Keratinocyte (primary cell): ENCODE results near the gene MORC4. TPM values are rescaled to one million over a fixed set of nuclear protein-coding genes. Genes with fewer than 3 reads are reported as not detected.

Source experiments
- DNase-seq: peaks from one replicate; pipeline ENCODE4 v3.0.0-alpha.2; 2011; ENCODE audit warnings: low read depth, missing footprints, low spot score
- FAIRE-seq: peaks from 2 replicates; lab custom pipeline; 2011; peaks lifted over from hg19 to GRCh38; lab: Jason Lieb, UNC
- H2AFZ ChIP-seq: 2 replicates; pipeline ENCODE4 v1.6.0; 2012; ENCODE audit warnings: low read length, control low read depth, inconsistent platforms; ENCODE audit not compliant: control insufficient read depth
- H3K27ac ChIP-seq: 2 replicates; pipeline ENCODE4 v1.5.1; 2011; ENCODE audit warnings: low read length; ENCODE audit not compliant: control insufficient read depth, insufficient read depth
- H3K27me3 ChIP-seq: 3 replicates; pipeline ENCODE4 v1.6.0; 2011; ENCODE audit warnings: low read length; ENCODE audit not compliant: control insufficient read depth, insufficient read depth; ENCODE audit errors: extremely low read depth
- H3K36me3 ChIP-seq, 2 experiments: 2 replicates in 1 of 2; 3 replicates in 1 of 2; pipeline ENCODE4 v1.5.1; 2011; ENCODE audit warnings: low read length in 2 of 2, mild to moderate bottlenecking in 1 of 2; ENCODE audit not compliant: control insufficient read depth in 2 of 2, insufficient read depth in 2 of 2; ENCODE audit errors: extremely low read depth in 1 of 2
- H3K4me1 ChIP-seq: 3 replicates; pipeline ENCODE4 v1.5.1; 2011; ENCODE audit warnings: low read length; ENCODE audit not compliant: control insufficient read depth, insufficient read depth; ENCODE audit errors: extremely low read depth
- H3K4me2 ChIP-seq: 3 replicates; pipeline ENCODE4 v1.6.0; 2011; ENCODE audit warnings: low read depth, low read length; ENCODE audit not compliant: control insufficient read depth, insufficient read depth; ENCODE audit errors: extremely low read depth
- H3K4me3 ChIP-seq, 3 experiments: fragments of 200-600 bp in 1 of 3; sonication (generic) in 1 of 3; 2 replicates in 2 of 3; 3 replicates in 1 of 3; pipeline ENCODE4 v1.5.1; 2011 to 2016; ENCODE audit warnings: low read length in 3 of 3, mild to moderate bottlenecking in 3 of 3, control low read depth in 2 of 3, inconsistent platforms in 1 of 3, low read depth in 1 of 3, mixed read lengths in 1 of 3, mixed run types in 1 of 3, moderate library complexity in 1 of 3; ENCODE audit not compliant: control insufficient read depth in 2 of 3, insufficient read depth in 2 of 3; ENCODE audit errors: extremely low read depth in 1 of 3
- H3K79me2 ChIP-seq: 2 replicates; pipeline ENCODE4 v1.6.0; 2012; ENCODE audit warnings: low read length; ENCODE audit not compliant: control insufficient read depth, insufficient read depth
- H3K9ac ChIP-seq: 3 replicates; pipeline ENCODE4 v1.6.0; 2011; ENCODE audit warnings: low read length; ENCODE audit not compliant: control insufficient read depth, insufficient read depth; ENCODE audit errors: extremely low read depth
- H3K9me1 ChIP-seq: 3 replicates; pipeline ENCODE4 v1.6.0; 2011; ENCODE audit warnings: low read length; ENCODE audit not compliant: control insufficient read depth, insufficient read depth; ENCODE audit errors: extremely low read depth
- H3K9me3 ChIP-seq: 2 replicates; pipeline ENCODE4 v1.5.1; 2012; ENCODE audit warnings: low read depth, low read length; ENCODE audit not compliant: control insufficient read depth
- H4K20me1 ChIP-seq: 3 replicates; pipeline ENCODE4 v1.6.0; 2011; ENCODE audit warnings: low read length; ENCODE audit not compliant: control insufficient read depth, insufficient read depth; ENCODE audit errors: extremely low read depth
- EZH2 ChIP-seq: IDR thresholded peaks from one replicate; pipeline ENCODE4 v1.6.1; 2012; ENCODE audit warnings: inconsistent platforms, mild to moderate bottlenecking, low read length, moderate library complexity
- dilution Hi-C: fragments of 300-500 bp; cut with MboI; formaldehyde crosslinking; loops from one replicate; pipeline ENCODE4 v1.7.0; 2020; ENCODE audit warnings: low sequenced_read_pairs; ENCODE audit not compliant: extremely low pct_ligation_motif_present
- polyA plus RNA-seq, 5 experiments: library from polyadenylated mRNA; depleted of rRNA in 3 of 5; stranded (reverse) in 3 of 5; stranded (forward) in 1 of 5; unstranded in 1 of 5; fragments of >200 nt; gene quantifications; 1 replicate in 1 of 5; 2 replicates in 3 of 5; 3 replicates in 1 of 5; pipeline versions ENCODE4 v1.2.1 to v1.2.3, GENCODE V29; 2011 to 2012; ENCODE audit warnings: missing spikeins in 2 of 5, low read depth in 1 of 5, low replicate concordance in 1 of 5
- TF ChIP-seq, protein P1 (sequence below), 3 experiments: IDR thresholded peaks in 1 of 3; conservative IDR thresholded peaks in 1 of 3; optimal IDR thresholded peaks in 1 of 3; 2 replicates in 2 of 3; 3 replicates in 1 of 3; pipeline versions ENCODE3 to v1.5.1; 2011; ENCODE audit warnings: low read length in 3 of 3, mild to moderate bottlenecking in 3 of 3, moderate library complexity in 2 of 3, control low read depth in 1 of 3, inconsistent platforms in 1 of 3; ENCODE audit not compliant: insufficient read depth in 2 of 3; ENCODE audit errors: extremely low read depth in 1 of 3

The MORC4 gene
- polyA plus RNA-seq, 1 donor (not counting 4 experiments of a cell fraction or from before 2014, with no cell fraction given): 21.0 TPM

- Histone ChIP-seq H3K9ac (no peak overlapping the region), H3K79me2 (no peaks in the 10 kb centered on the region), H3K9me1 (no peaks in the 10 kb centered on the region), H3K36me3 (no peaks in the 10 kb centered on the region), H3K4me2 (no peak overlapping the region), H3K4me1 (no peaks in the 10 kb centered on the region), H3K27ac (no peak overlapping the region), H2AFZ (no peak overlapping the region), H3K4me3 (no peak overlapping the region), H3K9me3 (no peaks in the 10 kb centered on the region), H4K20me1 (no peaks in the 10 kb centered on the region), H3K27me3 (peaks cover 7% of the 10 kb centered on the region)
- DNase-seq (no peak), FAIRE-seq (no peak)
- dilution Hi-C loops: no loop called here
- no peak for TF ChIP-seq EZH2
- TF ChIP-seq, protein P1, sequence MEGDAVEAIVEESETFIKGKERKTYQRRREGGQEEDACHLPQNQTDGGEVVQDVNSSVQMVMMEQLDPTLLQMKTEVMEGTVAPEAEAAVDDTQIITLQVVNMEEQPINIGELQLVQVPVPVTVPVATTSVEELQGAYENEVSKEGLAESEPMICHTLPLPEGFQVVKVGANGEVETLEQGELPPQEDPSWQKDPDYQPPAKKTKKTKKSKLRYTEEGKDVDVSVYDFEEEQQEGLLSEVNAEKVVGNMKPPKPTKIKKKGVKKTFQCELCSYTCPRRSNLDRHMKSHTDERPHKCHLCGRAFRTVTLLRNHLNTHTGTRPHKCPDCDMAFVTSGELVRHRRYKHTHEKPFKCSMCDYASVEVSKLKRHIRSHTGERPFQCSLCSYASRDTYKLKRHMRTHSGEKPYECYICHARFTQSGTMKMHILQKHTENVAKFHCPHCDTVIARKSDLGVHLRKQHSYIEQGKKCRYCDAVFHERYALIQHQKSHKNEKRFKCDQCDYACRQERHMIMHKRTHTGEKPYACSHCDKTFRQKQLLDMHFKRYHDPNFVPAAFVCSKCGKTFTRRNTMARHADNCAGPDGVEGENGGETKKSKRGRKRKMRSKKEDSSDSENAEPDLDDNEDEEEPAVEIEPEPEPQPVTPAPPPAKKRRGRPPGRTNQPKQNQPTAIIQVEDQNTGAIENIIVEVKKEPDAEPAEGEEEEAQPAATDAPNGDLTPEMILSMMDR (optimal IDR thresholded peaks at IDR 0.05 in 1 of 3, IDR thresholded peaks at IDR 0.05 in 1 of 3, conservative IDR thresholded peaks at IDR 0.05 in 1 of 3; ENCODE audit: extremely low read depth in 1 of 3, insufficient read depth in 2 of 3, low read length in 3 of 3): no peak
Observed at GRCh38 chrX:106901781-106902219, 98.2 kb downstream of the MORC4 start.

GRCh38 chrX:106901341-106901740 is 98.7 kb downstream of the MORC4 start:
- no peaks in the 10 kb centered on the region for H3K79me2 ChIP-seq
- H4K20me1 ChIP-seq: no peaks in the 10 kb centered on the region
- DNase-seq (no peak), FAIRE-seq (no peak)
- no peak overlapping the region for H3K27ac ChIP-seq
- peaks cover 7% of the 10 kb centered on the region for H3K27me3 ChIP-seq
- H2AFZ ChIP-seq: no peak overlapping the region
- H3K9me3 ChIP-seq: no peaks in the 10 kb centered on the region
- no peak overlapping the region for H3K4me3 ChIP-seq
- dilution Hi-C loops: no loop called here
- H3K9me1 ChIP-seq: no peaks in the 10 kb centered on the region
- no peaks in the 10 kb centered on the region for H3K36me3 ChIP-seq
- TF ChIP-seq, protein P1 (optimal IDR thresholded peaks at IDR 0.05 in 1 of 3, IDR thresholded peaks at IDR 0.05 in 1 of 3, conservative IDR thresholded peaks at IDR 0.05 in 1 of 3; ENCODE audit: extremely low read depth in 1 of 3, insufficient read depth in 2 of 3, low read length in 3 of 3): no peak
- no peak for TF ChIP-seq EZH2
- H3K4me2 ChIP-seq: no peak overlapping the region
- H3K4me1 ChIP-seq: no peaks in the 10 kb centered on the region
- H3K9ac ChIP-seq: no peak overlapping the region
